Stimulated activated CD4-positive, alpha-beta T cell treated with anti-CD3 and anti-CD28 coated beads, Interleukin-2, amount 100 ng/mL, for 24 hours (primary cell): ENCODE measurements around the gene CTIF.

Source experiments
- DNase-seq, 2 donors: peaks; one replicate each; pipeline ENCODE4 v3.0.0-alpha.2; 2020

CTIF gene

DNA sequence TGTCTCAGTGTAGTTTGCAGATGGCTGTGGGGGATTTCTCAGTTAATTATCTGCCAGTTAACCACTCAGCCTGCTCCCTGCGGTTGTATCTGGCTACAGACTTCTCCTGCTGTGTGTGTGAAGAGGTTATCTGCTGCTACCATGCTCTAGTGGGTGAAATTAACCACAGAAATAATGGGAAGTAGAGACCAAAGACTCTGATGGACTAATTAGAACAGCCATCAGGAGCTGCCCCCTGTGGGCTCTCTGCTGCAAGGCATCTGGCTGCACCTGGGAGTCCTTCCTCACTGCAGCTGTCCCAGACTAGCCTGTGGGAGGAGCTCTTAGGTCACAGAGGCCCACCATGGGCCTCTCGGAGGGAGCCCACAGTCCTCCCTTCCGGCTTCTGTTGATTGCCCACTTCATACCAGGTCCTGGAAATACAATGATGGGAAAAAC is 66.6 kb downstream of the CTIF start:
- no peak for DNase-seq

DNA sequence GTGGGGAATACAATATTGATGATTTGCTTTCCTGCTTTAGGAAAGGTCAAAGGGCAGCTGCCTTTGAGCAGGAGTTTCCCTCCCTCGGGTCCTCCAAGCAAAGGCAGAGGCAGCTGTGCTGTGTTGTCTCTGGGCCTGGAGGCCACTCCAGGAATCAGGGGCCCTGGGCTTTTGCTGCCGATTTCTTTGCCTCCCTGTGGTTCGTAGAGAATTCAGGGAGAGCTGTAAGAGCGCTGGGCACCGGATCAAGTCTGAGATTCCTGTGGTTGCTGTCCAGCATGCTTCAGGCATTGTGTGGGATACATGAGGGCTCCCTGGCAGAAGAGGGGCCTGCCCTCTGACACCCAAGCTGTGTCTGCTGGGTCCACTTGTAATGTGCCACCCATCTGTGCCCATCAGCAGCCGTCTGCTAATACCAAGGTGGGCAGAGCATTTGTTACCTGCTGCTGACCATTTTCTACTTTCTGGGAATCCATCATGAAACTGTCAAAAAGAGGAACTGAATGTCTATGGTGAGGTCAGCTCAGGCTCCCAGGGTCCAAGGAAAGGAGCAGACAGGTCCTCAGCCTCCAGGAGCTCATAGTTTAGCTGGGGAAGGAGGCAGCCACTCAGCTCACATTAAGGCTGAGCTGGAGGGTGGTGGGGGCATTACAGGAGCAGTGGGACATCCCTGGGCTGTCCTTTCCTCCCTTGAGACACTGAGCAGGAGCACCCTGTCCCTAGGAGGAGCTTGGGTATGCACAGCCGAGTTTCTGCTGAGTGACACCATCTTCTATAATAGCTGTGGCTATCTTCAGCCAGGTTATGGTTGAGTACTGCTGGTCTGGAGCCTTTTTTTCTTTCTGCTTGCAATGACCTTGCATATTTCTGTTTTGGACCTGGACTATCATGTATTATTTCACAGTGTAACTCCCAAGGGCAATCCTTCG is 68.5 kb downstream of the CTIF start:
- DNase-seq = no peak

DNA sequence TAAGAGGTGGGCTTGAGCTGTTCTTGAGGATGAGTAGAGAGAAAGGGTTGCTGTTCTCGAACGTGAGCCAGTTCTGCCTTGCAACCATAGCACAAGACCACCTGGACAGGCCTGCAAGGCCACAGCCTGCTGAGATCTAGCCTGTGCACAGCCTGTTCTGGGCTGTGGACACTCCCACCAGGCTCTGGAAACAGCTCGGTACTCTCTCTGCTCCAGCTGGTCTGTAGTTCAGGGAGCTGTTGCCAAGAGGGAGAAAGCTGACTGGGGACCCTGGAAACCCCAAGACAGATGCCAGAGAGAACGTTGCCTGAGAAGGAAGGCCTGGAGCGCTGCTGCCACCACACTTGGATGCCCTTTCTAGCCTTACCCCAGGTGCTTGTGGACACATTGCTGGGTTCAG is 69.8 kb downstream of the CTIF start:
- DNase-seq = no peak

DNA sequence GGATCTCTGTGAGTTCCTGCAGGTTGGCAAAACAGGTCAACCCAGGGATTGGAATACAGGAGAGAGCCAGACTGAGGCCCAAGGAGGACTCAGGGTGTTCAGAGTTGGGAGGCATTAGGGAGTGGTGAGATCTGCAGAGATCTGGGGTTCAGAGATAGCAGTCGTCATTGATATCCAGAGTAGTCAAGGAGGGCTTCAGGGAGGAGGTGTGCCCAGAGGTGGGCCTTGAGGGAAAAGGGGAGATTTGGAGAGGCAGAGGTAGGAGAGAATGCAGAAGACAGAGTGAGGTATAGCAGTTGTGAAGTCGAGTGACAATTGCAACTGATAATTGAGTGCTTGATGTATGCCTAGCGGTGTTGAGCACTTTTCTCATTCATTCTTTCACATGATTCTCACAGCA is 70.3 kb downstream of the CTIF start:
- DNase-seq = no peak

DNA sequence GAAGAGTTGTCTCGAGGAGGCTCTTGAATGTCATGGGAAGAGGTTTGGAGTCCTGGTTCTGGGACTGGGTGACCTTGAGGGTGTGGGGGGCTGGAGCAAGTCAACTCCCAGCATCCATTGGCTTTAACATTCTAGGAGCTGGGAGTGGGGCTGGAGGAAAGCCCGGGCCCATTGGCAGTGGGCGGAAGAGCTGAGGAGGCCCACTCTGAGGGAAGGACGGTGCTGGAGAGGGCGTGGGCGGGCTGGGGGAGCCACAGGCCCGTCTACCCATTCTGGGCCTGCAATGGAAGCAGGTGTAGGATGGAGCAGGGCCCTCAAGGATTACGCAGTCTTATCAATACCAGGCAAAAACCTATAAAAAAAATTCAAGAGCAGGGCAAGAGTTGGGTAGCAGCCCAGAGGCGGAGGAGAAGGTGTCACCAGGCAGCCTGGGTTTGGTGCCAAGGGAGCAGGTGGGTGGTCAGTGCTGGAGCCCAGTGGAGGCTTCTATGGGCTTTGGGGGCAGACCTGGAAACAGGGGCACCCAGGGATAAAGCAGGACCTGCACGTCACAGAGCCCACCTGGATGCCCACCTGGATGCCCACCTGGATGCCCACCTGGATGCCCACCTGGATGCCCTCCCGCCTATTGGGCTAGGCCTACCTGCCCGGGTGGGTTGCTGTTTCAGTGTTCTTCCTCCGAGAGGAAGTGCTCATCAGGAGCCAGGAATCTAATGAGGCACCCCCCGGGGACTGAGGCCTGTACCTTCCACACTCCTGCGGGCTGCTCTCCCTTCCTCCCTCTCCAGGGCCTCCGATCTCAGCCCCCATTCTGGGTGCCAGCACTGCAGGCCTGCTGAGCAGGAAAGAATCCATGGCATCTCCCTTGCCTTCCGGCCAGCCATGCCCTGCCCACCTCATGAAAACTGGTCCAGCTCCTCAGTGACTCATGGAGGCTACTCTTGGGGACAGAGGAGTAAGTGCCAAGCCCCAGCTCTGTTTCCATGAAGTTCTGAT is 71.3 kb downstream of the CTIF start:
- no peak for DNase-seq

DNA sequence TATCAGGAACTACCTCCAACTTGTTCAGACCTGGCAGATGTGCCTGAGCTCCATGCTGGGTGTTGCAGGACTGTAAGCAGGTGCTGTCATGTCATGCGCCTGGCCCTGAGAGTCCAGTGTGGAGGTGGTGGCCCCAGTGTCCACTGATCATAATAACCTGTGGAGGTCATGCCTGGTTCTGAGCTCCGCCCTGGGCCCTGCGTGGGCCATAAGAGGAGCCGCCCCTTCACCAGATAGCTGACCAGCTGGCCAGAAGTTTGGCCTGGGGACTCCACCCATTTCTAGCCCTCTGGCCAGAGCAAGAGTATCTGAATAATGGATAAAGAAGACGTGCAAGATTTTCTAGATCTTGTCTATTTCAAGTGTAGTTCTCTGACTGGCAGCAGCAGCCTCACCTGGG is 72.4 kb downstream of the CTIF start:
- no peak for DNase-seq

DNA sequence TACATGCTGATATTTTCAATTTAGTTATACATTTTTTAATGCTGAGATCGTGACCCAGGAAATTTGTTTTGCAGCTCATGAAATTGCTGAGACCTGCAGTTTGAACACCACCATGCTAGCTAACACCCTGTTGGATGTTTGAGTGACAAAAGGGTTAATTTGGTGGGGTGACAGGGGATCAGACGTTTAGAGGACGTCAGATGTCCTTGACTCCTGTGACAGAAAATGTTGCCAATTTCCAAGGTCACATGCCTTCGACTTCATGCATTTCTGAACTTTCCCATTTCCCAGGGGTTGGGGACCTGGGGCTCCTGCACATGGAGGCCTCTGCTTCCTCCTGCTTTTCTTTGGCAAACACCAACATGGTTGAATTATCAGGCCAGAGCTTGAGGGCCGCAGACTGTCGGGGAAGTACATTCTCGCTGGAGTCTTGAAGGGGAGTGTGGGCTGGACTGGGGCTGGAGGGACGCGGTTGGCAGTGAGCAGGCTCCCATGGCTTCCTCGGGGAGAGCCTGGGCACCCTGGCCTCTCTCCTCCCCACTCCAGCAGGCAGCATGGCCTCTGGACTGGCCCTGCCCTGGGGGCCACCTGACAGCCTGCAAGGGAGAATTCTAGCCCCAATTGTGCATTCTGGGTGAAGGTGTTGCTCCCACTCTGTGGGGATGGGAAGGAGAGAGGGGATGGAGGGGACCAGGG is 73.1 kb downstream of the CTIF start:
- DNase-seq = no peak

DNA sequence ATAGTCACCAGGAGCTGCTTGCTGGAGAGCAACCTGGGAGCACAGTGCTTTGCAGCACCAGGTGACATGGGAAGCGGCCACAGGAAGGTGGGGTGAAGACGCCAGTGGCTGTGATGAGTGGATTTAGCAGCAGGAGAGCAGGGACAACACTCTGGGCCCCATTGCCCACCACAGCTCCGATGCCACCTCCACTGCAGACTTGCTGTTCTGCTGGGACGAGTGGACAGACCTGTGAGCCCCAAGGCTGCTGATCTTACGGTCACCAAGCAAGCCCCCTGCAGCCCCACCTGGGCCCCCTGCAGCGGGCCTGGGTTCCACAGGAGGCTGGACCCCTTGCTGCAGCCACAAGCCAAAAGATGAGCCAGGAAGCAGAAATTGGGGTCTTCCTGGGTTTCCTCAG is 73.7 kb downstream of the CTIF start:
- DNase-seq = no peak

DNA sequence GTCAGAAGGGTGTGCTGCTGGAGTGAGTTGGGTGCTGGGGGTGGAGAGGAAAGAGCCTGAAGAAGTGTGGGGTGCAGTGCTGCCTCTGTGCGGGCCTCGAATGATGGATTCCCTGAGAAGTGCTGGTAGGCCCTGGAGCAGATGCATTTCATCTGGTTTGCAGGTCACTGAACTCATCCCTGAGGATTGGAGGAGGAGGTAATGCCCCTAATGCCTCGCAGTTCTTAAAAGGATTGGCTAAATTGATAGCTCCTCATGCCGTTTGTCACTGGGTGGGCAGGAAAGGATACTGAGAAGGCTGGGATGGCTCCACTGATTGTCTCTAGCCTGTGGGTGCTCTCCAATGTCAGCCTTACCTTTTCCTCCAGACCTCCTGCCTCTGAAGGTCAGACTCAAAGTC is 74.1 kb downstream of the CTIF start:
- DNase-seq = no peak

DNA sequence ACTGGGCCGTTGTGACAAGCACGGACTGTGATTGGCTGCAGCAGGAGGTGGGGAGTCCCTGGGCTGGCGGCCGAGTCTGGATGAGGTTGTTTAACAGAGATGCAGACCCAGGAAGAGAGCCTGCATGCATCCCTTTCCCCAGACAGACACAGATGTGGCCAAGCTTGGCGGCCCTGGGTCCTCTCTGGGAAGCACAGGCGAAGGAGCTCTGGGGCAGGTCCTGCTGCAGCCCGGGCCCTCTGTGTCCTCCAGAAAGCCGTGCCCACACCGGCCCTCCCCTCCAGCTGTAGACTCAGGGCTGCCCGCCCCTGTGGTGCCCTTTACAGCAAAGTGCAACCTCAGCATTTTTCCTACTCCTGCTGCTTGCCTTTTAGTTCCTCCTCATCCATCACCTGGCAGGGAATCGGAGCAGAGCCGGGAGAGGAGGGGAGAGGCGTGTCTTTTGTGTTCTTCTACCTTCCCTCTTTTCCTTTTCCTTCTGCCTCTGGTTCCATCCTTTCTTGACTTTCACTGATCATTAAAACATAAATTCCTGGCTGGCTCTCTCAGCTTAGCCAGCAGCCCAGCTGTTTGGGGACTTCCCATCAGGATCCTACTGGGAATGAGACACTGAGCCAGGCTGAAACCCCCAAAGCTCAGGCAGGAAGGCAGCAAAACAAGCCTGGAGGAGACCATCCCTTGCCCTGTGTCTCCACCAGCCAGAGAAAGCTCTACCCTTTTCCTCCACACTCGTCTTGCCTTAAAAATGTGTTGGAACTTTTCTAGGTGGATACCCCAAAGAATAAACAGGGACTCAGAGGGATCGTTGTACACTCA is 75.0 kb downstream of the CTIF start:
- DNase-seq = no peak

DNA sequence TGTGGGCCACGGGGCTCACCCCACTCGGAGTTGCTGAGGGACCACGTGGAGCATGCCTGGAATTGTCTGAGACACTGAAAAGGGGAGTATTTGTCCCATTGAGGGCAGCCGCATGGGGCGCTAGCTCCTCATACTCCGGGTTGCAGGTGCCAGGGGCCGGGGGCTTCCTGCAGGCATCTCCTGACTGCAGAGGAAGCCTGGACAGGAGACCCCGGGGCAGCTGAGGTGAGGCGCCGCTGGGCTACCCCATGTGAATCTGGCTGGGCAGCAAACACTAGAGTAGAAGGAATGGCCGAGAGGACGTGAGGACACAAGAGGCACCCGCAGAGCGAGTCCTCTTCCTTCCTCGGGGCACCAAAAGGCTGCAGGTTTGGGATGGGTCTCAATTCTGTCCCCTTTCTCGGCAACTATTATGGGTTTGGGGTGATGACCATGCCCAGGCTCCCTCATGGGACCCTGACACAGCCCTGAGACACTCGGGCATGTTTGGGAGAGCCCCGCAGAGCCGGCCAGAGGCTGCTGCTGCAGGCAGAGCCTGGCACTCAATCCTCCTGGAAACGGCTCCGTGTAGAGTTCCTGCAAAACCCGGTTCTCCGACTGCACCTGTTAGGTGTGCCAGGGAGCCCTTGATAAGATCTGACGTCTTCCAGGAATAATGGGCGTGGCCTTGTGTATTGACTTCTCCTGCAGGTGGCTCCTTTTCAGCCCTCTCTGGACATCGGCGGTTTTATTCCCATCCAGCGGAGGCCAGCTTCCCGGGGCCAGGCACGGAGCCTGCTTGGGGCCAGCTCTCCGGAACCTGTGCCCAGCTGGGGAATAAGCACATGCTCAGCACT is 77.0 kb downstream of the CTIF start:
- DNase-seq = no peak

DNA sequence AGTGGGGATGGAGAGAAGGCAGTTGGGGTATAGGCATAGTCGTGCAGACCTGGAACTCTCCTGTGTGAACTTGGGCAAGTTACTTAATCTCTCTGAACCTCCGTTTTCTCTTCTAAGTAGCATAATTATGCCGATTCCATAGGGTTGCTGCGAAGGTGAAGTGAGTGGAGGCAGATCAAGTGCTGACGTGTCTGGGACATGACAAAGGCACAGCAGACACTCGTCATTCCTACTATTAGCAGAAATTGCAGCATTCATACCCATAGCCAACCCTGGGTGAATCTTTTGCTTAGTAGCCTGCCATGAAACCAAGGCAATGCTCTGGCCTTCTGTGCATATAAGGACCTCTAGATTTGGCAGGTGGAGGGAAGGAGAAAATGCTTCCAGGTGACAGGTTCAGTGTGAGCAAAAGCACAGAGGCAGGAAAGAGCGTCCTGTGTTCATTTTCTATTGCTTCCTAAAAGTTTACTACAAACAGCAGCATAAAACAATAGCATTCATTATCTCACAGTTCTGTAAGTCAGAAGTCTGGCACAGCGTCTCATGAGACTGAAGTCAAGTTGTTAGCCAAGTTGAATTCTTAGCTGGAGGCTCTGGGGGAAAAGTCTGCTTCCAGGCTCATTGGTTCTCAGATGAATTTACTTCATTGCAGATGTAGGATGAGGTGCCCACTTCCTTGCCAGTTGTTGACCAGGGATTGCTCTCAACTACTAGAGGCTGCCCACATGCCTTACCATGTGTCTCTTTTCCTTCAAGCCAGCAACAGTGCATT is 77.8 kb downstream of the CTIF start:
- DNase-seq = no peak

DNA sequence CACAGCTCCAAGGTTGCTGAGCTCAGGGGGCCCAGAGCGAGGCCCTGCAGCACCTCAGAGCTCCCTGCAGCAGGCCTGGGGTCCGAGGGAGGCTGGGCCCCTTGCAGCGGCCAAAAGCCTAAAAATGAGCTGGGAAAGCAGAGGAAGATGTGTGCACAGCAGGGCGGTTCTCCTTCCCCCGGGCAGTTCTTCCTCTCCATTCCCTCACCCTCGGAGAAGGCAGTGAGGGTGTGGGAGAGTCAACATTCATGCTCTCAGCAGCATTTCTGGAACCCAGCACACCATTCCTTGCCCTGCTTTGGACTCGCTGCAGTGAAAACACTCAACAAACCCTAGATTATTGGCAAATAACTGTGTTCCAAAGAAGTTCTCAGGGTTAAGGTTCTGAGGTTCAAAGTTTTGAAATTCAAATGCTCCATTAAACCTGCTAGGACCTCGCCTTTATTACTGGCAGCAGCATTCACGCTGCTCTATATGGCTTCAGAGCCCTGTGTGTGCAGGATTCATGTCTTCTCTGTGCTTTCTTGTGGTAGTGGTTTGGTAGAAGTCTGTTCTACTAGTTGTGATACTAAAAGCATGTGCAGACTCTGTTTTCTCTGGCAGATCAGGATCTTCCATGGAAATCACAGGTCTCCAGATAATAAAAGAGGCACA is 79.1 kb downstream of the CTIF start:
- no peak for DNase-seq

DNA sequence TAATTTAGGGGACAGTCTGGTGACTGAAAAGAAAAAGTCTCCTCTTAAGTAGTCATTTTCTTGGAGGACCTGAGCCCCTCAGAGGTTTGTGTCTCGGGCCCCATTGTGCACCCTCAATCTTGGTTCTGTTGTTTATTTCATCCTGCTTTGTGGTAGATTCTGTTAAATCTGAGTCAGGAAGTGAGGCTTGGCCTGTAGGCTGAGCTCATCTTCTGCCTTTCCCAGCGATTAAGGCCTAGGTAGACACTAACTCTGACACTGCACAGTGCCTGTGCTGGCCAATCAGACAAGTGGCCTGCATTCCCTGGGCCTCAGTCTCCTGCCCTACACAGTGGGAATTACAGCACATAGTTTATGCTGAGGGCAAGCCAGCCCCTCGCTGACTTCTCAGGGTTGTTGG is 80.2 kb downstream of the CTIF start:
- DNase-seq = no peak

DNA sequence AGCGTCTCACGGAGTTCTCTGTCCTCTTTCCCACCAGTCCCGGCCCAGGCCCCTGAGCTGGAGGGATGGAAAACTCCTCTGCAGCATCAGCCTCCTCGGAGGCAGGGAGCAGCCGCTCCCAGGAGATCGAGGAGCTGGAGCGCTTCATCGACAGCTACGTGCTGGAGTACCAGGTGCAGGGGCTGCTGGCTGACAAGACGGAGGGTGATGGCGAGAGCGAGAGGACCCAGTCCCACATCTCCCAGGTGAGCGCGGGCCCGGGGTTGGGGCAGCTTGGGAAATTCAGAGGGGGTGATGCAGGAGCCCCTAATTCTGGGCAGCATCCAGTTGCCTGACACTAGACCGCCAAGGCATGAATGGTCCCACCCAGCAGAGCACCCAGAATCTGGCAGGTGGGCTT is 80.7 kb downstream of the CTIF start:
- DNase-seq = no peak

DNA sequence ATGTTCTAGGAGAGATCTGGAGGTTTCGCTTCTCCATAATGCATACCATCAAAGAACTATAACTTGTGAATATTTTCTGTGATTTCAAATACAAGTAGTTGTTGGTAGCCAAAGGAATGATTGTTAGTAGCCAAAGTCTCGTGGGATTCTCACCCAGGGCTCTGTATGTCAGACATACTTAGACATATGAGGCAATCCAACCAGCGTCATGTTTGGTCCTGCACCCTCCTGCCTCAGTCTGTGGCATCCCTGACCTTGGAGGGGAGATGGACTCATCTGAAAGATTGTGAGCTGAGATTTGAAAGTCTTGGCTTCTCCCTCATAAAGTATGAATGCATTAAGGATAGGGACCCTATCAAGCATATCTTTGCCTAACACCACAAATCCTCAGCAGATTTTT is 81.2 kb downstream of the CTIF start:
- no peak for DNase-seq

DNA sequence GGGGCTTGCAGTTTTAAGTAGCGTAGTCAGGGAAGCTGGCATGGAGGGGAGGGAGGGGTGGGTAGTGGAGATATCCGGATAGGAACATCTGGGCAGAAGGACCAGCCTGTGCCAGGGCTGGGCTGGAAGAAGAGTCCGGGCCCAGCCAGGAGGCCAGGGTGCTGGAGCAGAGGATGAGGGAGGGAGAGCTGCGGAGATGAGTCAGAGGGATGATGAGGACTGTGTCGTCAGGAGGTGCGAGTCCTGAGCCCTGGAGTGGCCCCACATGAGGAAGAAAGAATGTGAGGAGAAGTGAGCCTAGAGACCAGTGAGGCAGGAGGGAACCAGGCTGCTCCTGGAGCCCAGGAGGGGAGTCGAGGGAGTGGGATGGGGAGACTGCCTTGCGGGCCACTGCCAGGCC is 82.4 kb downstream of the CTIF start:
- no peak for DNase-seq

DNA sequence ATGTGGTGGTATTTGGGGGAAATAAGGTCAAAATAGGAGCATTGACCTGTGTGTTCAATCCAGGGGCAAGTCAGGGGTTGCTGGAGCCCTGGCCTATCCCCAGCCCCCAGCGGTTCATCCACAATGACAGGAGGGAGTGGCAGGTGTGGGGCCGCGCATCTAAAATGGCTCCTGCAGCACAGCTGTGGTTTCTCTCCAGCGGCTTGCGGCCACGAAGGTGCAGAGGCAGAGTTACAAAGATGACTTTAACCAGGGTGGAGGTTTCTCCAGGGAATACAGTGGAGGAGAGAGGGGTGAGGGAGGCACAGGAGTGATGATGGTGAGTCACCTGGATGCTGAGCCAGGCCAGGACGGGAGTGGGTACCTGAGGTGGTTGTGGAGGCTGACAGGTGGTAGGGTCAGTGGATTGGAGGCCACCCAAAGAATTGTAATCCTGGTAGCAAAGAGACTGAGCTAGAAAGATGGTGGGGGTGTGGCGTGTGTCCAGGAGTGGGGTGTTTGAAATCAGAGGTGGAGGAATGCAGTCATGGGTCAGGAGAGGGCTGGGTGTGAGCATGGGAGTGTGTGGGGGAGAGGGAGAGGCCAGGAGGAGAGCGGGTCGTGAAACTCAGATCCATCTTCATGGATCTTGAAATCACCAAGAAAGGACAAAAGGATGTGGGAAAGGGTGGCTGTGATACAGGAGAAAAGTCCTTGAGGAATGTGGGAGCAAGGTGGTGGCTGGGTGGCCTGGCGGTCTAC is 83.2 kb downstream of the CTIF start:
- no peak for DNase-seq

DNA sequence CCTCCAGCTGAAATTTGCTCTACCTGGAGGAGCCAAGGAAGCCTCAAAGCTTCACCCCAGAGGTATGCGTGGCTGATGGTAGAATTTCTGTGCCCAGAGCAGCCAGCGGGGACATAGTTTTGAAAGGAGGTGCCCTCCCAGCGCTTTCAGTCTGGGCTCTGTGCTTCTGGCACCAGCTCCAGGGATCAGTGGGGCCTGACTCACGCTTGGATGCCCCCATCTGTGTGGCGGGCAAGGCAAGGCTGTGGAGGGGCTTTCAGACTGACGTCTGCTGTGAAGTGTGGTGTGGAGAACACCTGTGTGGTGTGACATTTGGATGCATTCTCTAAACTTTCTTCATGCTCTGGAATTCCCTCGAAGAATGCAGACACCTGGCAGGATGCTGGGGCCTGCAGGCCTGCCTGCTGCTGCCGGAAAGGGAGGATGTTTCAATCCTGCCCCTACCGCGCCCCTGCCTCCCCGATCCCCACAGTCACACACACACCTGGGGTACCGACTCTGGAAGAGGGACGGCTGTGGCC is 84.1 kb downstream of the CTIF start:
- no peak for DNase-seq
